Measurements from ENCODE around the gene RXRA.

RXRA gene

DNA sequence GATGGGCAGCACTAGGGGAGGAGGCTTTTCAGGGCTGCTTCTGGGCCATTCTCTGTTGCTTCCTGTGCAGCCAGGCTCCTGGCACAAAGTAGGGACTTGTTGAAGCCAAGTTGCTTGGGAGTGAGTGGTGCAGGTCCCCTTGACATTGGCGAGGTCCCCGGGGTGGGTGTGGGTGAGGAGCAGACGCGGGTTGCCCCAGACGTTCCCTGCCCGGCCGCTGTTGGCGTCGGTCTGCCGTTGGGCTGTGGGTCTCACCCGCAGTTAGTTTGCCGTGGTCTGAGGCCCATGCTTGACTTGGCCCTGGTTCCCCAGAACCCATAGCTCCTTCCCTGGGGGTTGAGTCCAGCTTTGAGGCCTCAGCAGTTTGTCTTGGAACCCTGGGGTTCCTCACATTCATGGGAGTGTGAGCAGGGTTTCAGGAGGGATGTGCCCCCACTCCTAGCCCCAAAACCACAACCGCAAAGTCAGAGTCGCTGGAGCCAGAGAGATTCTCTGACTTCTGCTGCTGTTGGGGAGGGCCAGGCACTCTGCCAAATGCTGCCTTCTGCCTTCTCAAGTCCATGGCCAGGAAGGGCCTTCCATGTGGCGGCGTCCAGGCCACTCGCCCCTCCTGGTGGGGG, 77.5 kb downstream of the RXRA start:
- DNase-seq (ENCODE audit: low spot score): no peak

DNA sequence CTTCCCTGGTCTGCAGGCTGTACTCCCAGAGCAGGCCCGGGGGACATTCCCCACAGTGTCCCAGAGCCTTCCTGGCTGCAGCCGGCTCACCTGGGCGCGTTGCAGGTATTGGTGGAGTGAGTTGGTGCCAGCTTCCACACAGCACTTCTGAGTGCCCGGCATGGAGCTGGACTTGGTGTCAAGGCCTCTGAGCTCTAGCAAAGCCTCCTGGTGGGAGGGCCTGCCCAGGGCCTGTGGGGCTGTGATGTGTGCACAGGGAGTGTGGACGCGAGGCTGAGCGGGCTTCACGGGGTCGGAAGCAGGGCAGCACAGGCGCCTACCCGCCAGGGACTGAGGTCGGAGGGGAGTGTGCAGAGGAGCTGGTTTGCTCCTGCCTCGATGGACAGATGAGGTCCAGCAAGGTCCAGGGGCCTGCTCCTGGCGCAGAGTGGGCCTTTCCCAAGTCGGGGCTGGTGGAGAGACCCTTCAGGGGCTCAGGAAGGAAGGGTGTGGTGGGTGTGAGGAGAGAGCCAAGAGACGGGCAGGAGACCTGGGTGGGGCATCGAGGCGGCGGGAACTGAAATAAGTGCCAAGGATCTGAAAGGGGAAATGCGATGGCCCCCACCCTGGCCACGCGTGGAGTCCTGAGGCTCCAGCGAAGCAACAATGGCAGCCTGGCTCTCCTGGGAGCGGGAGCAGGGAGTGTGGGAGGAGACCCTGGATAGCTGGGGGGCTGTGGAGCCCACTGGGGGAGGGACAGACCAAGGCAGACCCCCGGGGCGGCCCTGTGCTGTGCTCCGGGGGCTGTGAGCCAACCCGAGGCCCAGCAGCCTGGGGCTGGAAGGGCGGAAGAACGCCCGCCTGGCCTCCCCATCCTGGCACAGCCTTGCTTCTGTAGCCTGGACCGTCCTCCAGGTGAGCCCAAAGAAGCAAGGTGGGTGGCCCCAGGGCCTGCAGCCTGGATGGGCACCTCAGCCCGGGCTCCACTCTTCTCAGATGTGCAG, 78.4 kb downstream of the RXRA start:
- no peak for DNase-seq (ENCODE audit: low spot score)

DNA sequence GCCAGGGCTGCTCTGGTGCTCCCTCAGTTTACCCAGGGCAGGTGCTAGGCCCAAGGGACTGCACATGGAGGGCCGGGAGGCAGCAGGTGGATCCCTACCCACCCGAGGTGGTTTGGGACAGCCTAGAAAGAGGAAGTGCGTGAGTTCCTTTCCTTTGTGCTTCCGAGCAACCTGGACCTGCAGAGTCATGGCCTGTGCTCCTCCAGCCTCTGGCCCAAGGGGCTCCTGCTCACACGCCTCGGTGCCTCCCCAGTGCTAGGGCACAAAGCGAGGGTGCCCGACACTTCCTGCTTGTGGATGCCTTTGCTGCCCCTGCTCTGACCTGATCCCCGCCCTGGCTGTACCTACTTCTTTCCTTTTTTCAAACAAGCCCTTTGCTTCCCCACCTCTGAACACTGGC, 79.3 kb downstream of the RXRA start:
- no peak for DNase-seq (ENCODE audit: low spot score)

DNA sequence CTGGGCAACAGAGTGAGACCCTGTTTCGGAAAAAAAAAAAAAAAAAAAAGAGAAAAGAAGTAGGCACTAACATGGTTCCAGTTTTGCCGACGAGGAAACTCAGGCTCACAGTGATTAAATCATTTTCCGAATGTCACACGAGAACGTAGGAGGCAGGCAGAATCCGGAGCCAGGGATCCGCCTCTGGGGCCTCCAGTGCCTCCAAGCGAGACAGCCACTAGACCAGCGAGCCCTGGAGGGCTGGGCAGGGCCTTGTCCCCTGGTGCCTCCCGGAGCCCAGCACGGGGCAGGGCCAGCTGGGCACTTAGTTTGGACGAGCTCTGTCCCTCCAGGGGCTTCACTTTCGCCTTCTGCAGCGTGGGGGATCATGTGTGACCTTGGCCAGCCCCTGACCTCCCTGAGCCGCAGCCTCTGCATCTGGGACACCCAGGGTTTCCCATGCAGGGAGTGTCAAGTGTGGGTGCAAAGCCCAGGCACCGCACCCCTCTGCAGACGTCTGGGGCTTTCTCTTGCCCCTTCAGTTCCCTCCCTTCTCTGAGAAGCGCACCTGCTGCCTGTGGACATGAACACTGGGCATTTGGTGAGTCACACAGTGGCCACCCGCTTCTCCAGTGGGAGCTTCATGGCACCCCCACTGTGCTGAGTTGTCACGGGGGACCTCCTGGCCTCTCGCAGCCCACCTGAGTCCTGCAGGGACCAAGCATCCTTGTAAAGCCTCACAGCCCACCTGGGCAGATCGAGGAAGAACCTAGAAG, 80.3 kb downstream of the RXRA start:
- DNase-seq (ENCODE audit: low spot score): no peak

DNA sequence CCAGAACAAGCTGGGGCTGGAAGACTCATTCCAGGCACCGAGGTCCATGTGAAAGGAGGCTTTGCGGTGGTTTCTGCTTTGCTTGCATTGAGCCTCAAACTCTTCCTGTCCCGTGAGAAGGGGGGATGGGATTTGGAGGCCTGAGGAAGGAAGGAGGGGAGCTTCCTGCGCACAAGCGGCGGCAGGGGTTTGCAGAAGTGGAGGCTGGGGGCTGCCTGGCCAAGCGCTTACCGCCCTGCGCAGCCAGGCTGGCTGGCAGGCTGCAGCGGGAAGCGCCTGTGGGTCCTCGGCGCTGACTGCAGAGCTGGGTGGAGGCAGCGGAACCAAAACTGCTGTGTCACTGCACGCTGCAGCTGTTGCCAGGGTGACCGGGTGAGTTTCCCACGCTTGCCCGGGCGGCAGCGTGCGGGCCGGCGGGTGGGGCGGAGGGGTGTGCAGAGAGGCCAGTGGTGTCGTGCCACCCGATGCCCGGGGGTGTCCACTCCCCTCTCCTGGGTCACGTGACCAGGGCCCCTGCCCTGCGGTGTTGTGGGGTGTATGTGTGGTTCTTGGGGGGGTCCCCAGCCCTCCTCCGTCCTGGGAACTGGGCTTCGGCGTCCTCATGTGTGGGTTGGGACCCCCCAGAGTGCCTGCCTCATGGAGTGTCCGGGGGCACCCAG, 81.0 kb downstream of the RXRA start:
- DNase-seq (ENCODE audit: low spot score): peak; percentile 87

DNA sequence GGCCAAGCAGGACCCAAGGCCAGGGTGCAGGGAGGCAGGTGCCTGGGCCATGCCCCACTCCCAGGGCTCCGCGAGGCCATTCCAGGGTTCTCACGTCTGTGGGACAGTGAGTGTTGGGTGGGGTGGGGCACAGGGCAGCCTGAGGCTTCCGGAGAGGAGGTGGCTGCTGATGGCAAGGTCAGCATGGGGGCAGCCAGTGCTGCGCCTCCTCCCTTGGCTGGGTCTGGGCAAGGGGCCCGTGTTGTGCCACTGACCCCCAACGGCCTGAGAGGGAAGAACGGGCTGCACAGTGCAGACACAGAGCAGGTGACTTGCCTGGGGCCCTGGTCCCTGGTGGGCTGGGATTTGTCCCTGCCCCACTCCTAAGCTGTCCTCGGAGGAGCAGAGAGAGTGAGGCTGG, 82.1 kb downstream of the RXRA start:
- DNase-seq (ENCODE audit: low spot score): no peak

DNA sequence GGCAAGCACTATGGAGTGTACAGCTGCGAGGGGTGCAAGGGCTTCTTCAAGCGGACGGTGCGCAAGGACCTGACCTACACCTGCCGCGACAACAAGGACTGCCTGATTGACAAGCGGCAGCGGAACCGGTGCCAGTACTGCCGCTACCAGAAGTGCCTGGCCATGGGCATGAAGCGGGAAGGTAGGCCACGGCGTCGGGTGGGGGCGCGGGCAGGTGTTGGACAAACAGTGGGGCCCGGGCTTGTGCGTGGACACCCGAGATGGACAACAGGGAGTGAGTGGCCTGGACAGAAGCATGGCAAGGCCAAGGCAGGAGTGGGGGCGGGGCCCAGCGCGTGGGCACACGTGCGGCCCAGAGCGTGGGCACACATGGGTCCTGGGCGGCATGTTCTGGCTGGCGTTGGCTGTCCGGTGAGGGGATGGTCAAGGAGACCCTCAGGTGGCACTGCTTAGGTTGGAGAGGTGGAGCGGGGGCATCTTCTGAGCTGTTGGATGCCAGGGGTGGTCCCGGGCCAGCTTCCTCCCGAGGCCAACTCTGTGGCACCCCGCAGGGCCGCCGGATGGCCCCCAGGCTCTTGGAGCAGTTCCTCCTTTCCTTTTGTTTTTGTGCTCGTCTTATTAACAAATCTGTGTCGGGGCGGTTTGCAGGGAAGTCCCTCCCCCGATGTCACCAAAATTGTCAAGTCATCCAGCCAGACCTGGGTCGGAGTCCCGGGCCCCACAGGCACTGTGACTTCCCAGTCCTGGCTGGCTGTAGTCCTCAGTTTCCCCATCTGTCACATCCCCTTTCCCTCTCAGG, 82.9 kb downstream of the RXRA start:
- no peak for DNase-seq (ENCODE audit: low spot score)

DNA sequence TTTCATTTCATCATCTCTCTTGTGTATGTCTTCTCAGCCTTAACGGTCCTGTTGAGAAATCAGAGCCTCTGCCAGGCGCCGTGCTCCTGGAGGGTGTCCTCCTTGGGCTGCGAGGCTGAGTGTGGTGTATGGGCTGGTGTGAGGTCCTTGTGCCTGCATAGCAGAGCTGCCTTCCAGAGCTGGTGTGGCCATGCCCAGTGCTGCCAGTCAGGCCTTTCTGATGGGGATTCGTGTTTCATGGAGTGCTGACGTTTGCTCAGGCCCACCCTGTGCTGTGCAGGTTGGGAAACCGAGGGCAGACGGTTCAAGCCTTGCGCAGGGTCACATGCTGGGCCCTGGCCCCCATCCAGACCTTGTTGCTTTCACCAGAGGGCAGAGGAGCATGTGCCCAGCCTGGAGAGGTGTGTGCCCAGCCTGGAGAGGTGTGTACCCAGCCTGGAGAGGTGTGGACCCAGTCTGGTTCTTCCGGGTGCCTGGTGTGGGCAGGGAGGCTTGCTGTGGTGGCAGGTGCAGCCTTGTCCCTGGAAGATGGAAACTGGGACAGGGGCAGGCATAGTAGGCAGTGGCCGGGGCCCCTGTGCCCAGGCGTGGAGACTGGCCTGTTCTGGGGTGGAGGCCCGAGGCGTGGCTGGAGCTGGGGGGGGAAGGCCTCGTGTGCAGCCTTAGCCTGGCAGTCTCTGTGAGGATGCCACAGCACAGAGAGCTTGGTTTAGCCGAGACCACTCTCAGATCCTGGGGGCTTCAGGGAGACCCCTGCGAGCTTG, 84.0 kb downstream of the RXRA start:
- DNase-seq (ENCODE audit: low spot score): no peak

DNA sequence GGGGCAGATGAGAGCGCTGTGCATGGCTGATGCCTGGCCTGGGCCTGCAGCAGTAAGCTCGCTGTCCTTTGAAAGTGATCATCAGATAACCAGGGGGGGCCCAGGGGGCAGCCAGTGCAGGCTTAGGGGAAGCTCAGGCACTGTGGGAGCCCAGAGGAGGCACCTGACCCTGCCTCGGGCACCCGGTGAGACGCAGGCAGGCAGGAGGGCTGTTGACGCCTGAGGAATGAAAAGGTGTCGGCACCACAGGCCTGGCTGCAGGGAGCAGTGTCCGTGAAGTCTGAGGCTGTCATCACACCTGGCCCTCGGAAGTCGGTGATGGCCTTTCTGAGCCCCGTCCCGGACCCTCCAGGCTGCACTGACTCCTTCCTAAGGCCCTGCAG, 84.6 kb downstream of the RXRA start:
- no peak for DNase-seq (ENCODE audit: low spot score)

DNA sequence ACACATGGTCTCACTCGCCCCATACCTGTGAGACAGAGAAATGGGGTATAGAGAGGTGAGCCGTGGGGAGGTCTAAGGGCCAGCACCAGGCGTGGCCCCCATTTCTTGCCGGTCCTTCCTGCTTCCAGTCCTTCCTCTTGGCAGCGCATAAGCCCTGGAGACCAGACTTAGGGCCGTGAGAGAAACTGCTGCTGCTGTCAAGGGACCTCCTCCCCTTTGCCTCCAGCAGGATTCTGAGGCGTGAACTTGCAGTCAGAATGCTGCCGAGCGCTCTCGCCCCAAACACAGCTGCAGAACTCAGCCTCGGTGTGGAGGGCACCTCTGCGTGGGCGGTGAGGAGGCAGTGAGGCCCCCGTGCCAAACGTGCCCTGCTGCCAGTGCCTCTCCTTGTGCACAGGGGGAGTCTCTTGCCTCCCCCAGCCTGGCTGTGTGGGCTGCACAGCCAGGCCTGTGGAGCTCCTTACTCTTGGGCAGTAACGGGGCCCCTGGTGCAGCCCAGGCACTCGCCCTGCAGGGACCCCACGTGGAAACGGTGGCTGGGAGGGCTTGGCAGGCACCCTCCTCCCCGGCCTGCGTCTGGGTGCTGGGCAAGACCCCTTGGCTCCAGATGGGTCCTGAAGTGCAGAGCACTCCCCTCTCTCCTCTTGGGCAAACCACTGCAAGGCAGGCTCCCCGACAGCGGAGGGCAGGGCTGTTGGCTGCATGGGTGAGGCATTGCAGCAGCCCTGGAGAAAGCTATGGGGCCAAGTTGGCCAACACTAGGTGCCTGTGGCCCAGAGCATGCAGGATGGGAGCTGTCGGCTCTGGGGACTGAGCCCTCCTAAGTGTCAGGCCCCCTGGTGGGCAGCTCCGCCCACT, 85.4 kb downstream of the RXRA start:
- no peak for DNase-seq (ENCODE audit: low spot score)

DNA sequence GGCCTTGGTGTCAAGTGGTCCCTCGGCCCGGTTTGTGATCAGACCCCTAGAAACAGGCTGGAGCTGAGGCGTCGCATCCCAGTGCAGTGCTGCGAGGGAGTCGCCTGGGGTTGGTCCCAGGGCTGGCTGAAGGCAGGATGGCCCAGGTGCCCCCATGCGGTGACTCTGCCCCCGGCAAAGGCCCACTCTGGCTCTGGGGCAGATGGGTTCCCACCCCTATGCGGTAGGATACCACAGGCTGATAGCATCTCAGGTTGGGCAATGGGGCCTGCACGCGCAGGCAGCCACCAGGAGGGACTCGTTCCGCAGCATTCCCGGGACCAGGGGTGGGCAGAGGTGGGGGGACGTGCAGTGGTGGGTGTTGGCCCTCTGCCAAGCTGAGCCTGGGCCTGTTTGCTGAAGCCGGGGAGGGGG, 86.0 kb downstream of the RXRA start:
- DNase-seq (ENCODE audit: low spot score): no peak

DNA sequence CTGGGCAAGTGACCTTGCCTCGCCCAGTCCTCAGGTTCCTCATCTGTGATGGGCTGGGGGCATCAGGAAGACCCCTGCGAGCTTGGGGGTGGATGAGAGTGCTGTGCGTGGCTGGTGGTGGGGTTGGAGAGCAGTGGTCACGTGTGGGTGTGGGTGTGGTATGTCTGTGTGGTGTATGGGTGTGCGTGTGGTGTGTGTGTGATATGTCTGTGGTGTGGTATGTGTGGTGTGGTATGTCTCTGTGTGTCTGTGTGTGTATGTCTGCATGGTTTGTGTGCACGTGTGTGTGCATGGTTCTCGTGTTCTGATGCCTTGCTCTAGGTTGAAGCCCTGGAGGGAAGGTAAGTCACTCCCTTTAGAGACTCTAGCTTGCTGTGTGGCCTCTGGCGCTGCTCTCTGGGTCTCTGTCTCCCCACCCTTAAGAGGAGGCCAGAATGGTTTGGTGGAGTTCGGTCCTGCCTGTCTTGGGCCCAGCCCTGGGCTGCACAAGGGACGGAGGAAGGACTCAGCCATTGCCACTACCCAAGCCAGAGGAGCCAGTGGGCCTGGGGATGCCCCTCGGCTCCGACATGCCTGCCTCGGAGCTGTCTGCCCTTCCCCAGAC, 87.0 kb downstream of the RXRA start:
- DNase-seq (ENCODE audit: low spot score): no peak

DNA sequence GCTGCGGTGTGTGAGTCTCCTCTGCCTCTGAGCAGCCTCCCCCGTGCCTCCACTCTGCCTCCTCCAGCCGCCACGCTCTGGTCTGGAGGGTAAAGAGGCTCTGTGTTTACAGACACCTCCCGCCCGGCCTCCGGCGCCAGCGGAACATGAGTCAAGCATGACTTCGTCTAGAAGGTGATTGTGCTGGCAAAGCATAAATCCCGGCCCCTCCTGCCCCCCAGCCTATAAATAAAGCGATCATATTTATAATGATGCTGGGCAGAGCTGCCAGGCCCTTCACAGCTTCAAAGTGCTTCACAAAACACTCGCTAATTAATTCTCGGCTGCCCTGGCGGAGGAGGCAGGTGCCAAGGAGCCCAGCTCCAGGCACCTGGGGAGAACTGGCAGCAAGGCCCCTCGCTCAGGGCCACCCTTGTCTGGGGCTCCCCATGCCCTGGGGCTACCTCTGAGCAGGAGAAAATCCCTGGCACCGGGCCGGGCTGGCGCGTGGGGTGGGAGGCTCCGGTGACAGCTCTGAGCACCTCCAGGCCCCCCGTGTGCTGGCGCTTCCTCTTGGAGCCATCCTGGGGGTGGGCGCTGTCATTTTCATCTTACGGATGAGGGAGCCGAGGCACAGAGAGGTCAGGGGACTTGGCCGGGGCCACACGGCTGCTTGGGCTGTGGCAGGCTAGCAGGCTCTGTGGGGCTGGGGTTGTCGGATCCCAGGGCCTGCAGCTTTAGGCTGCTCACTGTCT, 87.8 kb downstream of the RXRA start:
- DNase-seq (ENCODE audit: low spot score): no peak

DNA sequence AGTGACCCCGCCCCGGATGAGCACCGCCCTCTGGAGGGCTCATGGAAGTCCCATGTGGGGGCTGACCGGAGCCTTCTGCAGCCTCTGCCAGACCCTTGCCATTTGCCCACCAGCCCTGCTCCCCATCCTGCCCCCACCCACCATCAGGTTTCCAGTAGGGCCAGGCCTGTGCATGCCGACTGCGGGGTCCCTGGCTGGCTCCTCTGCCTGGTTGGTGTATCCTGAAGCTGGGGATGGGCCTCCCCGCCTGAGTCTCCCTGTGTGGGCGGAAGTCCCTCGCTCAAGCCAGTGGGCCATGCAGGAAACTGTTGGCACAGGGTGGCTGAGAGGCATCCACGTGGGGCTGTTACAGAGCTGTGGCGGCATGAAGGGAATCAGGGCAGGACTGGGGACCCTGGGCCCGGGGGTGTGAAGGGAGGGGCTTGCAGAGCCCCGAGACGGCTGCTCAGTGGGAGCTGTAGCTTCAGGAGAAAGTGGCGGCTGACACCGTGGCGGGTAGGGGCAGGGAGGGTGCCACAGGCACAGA, 88.7 kb downstream of the RXRA start:
- no peak for DNase-seq (ENCODE audit: low spot score)

DNA sequence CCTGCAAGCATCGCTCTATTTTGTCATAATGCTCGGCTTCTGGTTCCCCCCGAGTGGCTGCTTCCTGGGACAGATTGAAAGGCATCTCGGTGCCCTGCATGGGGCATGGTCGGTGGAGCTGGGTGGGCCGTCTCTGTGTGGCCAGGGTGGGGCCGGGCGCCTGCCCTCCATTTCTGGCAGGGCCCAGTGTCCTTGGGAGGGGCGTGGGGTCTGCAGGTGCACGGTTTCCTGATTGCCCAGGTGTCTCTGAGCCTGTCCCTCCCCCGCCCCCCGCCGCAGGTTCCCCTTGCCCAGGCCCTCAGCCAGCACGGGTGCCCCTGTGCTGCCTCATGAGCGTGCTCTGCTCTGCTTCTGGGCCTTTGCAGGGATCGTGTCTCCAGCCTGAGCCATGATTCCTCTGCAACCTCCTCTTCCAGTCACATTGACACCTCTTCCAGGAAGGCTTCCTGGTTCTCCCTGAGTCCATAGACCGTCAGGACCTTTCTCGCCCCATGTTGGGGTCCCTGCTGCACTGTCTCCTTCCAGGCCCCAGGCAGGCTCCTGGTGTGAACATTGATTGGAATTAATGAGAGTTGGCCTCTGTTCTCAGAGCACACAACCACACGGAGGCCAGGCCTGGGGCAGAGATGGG, 90.2 kb downstream of the RXRA start:
- no peak for DNase-seq (ENCODE audit: low spot score)

DNA sequence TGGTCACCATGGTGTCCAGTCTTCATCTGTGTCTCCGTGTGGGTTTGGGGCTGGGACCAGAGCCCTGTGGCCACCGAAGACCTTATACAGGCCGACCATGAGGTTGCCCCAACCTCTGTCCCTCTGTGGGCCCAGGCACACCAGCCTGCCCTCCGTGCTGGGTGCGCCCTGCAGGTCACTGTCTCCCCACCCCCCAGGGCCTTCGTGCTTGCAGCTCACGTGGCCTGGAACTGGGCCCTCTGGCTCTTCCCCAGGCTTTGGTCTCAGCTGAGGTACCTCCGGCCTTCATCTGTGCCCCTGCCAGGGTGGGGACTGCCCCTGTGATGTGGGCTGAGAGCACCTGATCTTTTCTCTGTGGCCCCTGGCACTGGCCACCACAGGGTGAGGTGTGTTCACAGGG, 92.1 kb downstream of the RXRA start:
- DNase-seq (ENCODE audit: low spot score): no peak

DNA sequence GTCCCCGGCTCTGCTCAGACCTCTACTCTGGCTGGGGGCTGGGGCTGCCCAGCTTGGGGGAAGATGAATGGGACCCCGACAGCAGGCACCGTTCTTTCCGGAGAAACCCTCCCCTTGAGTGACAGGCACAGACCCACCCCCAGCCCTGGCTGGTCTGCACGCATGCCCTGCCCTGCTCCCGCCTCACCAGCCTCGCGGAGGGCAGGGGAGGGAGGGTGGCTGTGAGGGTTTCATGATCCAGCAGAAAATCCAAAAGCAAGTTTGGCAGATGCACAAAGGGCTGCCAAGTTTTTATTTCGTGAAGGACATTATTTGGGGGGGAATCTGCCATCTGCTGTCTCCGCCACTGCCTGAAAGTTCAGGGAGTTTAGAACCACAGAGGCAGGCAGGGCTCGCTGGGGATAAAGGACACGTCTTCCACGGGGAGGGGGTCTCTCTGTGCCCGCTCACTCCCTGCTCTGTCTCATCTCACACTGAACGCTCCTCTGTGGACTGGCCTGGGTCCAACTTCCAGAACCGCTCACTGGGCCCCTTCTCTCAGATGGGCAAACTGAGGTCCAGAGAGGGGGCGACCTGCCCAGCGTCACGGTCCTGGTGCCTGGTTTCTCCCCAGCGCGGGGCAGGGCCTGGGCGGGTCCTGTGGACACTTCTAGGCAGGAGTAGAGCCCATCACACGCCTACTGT, 92.9 kb downstream of the RXRA start:
- DNase-seq (ENCODE audit: low spot score): no peak

Data from SW480 (cell line).